Measurements from ENCODE around the gene KLHDC9.

DNA sequence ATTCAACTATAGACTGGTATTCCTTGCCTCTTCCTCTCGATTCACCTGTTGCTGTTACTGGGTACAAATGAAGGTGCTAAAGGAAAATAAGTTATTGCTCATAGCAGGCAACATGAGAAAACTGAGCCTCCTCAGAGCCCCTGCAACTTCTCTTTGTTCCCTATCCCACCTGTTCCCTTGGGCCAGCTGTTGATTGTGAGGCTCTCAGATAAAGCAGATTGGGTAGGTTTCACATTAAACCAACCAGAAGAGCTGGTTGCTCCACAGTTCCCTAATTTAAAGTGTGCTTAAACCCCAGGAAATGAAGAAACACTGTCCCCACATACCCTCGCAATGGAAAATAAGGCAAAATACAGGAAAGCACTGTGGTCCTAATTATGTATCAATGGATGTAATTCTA is 29.5 kb downstream of the KLHDC9 start:
- TF ChIP-seq CTCF (optimal IDR thresholded peaks at IDR 0.05 in 1 of 3, IDR thresholded peaks at IDR 0.05 in 1 of 3, conservative IDR thresholded peaks at IDR 0.05 in 1 of 3; ENCODE audit: extremely low read depth in 1 of 3, insufficient read depth in 2 of 3, low read length in 3 of 3) = no peak
- TF ChIP-seq EZH2 (IDR thresholded peaks at IDR 0.05; ENCODE audit: low read length) = no peak
